SK-N-MC (cell line): ENCODE data around the gene SPTLC3.

Experiments
- EZH2 ChIP-seq: fragments of 200-600 bp; sonication (generic); IDR thresholded peaks from one replicate; pipeline ENCODE4 v1.6.1; 2017; ENCODE audit warnings: antibody characterized with exemption
- FOXP2 ChIP-seq: optimal IDR thresholded peaks from 2 replicates; pipeline ENCODE3; 2011; ENCODE audit warnings: mild to moderate bottlenecking, moderate library complexity; ENCODE audit not compliant: insufficient read depth; ENCODE audit errors: extremely low read length, control extremely low read depth
- POLR2AphosphoS5 ChIP-seq: IDR thresholded peaks from 2 replicates; pipeline ENCODE4 v1.6.1; 2012; ENCODE audit warnings: mild to moderate bottlenecking, low read depth, low read length, borderline replicate concordance

DNA sequence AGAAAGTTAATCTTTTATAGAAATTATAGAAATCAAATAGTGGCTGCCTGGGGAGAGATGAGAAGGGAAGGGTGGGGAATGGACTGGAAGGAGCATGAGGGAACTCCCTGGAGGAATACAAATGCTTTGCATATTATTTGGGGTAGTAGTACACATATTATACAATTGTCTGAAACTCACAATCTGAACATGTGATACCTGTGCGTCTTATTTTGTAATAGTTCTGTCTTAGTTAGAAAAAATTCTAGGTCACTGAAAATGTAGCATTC lies 30.7 kb upstream of the SPTLC3 start:
- TF ChIP-seq POLR2AphosphoS5 (no peak), EZH2 (no peak), FOXP2 (no peak)
